Posterior vena cava (tissue), 2 donors: Measurements from ENCODE around the gene HTR2C. TPM values are rescaled to one million over a fixed set of nuclear protein-coding genes. Genes with fewer than 3 reads are reported as not detected.
"Not testable (repeated sequence)": the region's sequence is repeated elsewhere in the genome, so short reads cannot be mapped to it uniquely, and the experiment has no call there.

Experiments used
- DNase-seq: peaks from one replicate; pipeline ENCODE4 v3.0.0-alpha.2; 2020; ENCODE audit warnings: low spot score
- intact Hi-C, 2 donors: fragments of 100-400 bp; cut with DNase I; formaldehyde crosslinking; loops; one replicate each; pipeline versions ENCODE4 v1.14.1 to v1.14.2; 2022 to 2023
- microRNA-seq, 2 donors: library from miRNA; unstranded; fragments of <30 nt; microRNA quantifications; one replicate each; pipeline ENCODE4 v1.2.0, GENCODE V29; 2020 to 2021; ENCODE audit warnings: borderline microRNAs expressed in 2 of 2
- total RNA-seq, 2 donors: library from RNA; stranded (reverse); fragmentation: NEBNext Ultra II Directional; extraction: Animal tissue kit (Norgen Biotek cat#: 25700); gene quantifications; one replicate each; pipeline ENCODE4 v1.2.1, GENCODE V29; 2021
- donor health status: DM: yes; HTN: yes; CAD: no.
- donor health status: DM: yes; HTN: yes; CAD: no.

The HTR2C gene
- total RNA-seq, 2 donors from 2014 or later = not detected

- intact Hi-C loops = no loop called here
- no peak for DNase-seq
Measured at GRCh38 chrX:114932550-114932949, 348.7 kb downstream of the HTR2C start.

DNA sequence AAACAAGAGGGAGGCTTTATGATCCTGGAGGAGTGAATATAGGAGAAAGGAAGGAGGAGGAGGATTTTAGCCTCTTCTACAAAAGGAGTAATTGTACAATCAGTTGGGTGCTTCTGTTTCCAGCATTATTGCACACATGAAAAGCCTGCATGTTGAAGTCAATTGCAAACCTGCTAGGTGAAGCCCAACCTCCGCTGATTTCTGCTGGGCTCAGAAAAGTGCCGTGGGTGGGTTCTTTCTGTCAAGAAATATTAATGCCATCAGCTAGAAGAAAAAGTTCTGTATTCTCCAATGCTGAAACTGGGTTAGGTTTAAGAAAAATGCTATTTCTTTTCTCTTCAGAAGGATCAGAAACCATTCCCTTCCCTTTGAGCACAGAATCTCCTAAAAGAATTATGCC, 349.4 kb downstream of the HTR2C start:
- intact Hi-C loops, DNase-seq: not testable (repeated sequence)

- intact Hi-C loops, DNase-seq: not testable (repeated sequence)
Measured at GRCh38 chrX:114937090-114937489, 353.2 kb downstream of the HTR2C start.

GRCh38 chrX:114952696-114953095, 368.8 kb downstream of the HTR2C start:
- no peak for DNase-seq
- intact Hi-C loops = no loop called here

Small RNAs within 50 kb of the gene (microRNA-seq; reads per million reads assigned to microRNA genes)
- gene MIR1264 (0 reads per million in 2 donors), gene MIR1298 (0 reads per million in 2 donors), gene MIR1911 (0 reads per million in 2 donors), gene MIR1912 (0 reads per million in 2 donors), gene MIR448 (0 reads per million in 2 donors), gene MIR764 (0 reads per million in 2 donors)
